ENCODE measurements around the gene BANF2. TPM values are rescaled to one million over a fixed set of nuclear protein-coding genes. Genes with fewer than 3 reads are reported as not detected.

BANF2 gene
- total and polyA plus RNA-seq, 2 of the 4 experiments (the other 2 are of a cell fraction): not detected

GRCh38 chr20:17693444-17694001 lies 6.2 kb upstream of the BANF2 start:
- dilution Hi-C loops (cut with HindIII; ENCODE audit: low sequenced_read_pairs, unreplicated experiment): no loop called here

More at GRCh38 chr20:17693444-17694001, 6.2 kb upstream of the BANF2 start:
- Histone ChIP-seq H3K9me1 (ENCODE audit: insufficient read depth, low read length) (no peaks in the 10 kb centered on the region), H3K4ac (ENCODE audit: low read depth, low read length) (no peak overlapping the region), H2BK15ac (ENCODE audit: low read depth, low read length) (no peak overlapping the region), H3K4me1 (ENCODE audit: control insufficient read depth, insufficient read depth, low read length) (peaks cover 2% of the 10 kb centered on the region; the same call in 1 of the 2 replicates), H3K56ac (ENCODE audit: extremely low read depth, insufficient read depth, low read length) (no peak overlapping the region), H2AK9ac (replicated peaks; ENCODE audit: low read depth, low read length, poor library complexity) (peak overlapping the region; percentile 45), H3K14ac (replicated peaks; ENCODE audit: low read depth, low read length) (no peak overlapping the region), H2BK120ac (ENCODE audit: low read depth, low read length) (no peak overlapping the region), H2AFZ (replicated peaks; ENCODE audit: low read length, poor library complexity) (no peak overlapping the region), H3K23ac (ENCODE audit: low read depth, low read length) (no peak overlapping the region), H4K8ac (ENCODE audit: low read depth in 2 of 2, low read length in 2 of 2) (no peak overlapping the region), H2BK20ac (ENCODE audit: low read depth, low read length) (no peak overlapping the region), H3K9ac (ENCODE audit: low read depth, low read length) (no peak overlapping the region), H3K9me3 (ENCODE audit: control insufficient read depth, insufficient read depth, low read length) (peaks cover 2% of the 10 kb centered on the region; the same call in 1 of the 2 replicates), H4K20me1 (ENCODE audit: insufficient read depth, low read length) (no peaks in the 10 kb centered on the region), H3K18ac (ENCODE audit: low read depth, low read length) (no peak overlapping the region), H3K79me1 (ENCODE audit: low read depth in 1 of 2, low read length in 2 of 2) (no peaks in the 10 kb centered on the region), H3K27me3 (ENCODE audit: control insufficient read depth, insufficient read depth, low read length) (peaks cover 3% of the 10 kb centered on the region; the same call in 1 of the 2 replicates), H4K91ac (ENCODE audit: insufficient read depth, low read depth, low read length) (no peak overlapping the region), H2AK5ac (ENCODE audit: low read depth, low read length) (no peak overlapping the region; the same call in 1 of the 2 replicates), H2BK5ac (ENCODE audit: low read depth, low read length, poor library complexity, severe bottlenecking) (no peak overlapping the region), H3K36me3 (ENCODE audit: control insufficient read depth, insufficient read depth, low read length) (no peaks in the 10 kb centered on the region), H3K4me2 (ENCODE audit: low read depth, low read length) (no peak overlapping the region), H3K4me3 (ENCODE audit: insufficient read depth, low read depth, low read length) (no peak overlapping the region), H3K27ac (ENCODE audit: insufficient read depth, low read length) (no peak overlapping the region), H4K5ac (ENCODE audit: low read depth, low read length) (no peak overlapping the region)
- CTCF ChIA-PET: no interaction called here
- no TSS peak for BruUV-seq (replicated peaks)
- 67% methylated on average over 12 of the region's 18 CpGs; no CpG with 5 or more reads in 1 of the 2 experiments for WGBS, 2 experiments (ENCODE audit: extremely low coverage in 2 of 2, insufficient read length in 1 of 2)
- no peak for DNase-seq
- intact Hi-C loops (cut with micrococcal nuclease): no loop called here
- TF ChIP-seq MAFK (IDR thresholded peaks at IDR 0.05; ENCODE audit: low read depth, low read length) (no peak), NFE2L2 (IDR thresholded peaks at IDR 0.05; ENCODE audit: low read depth, low read length) (no peak), CHD1 (IDR thresholded peaks at IDR 0.05; ENCODE audit: low read depth, low read length) (no peak), CEBPB (IDR thresholded peaks at IDR 0.05; ENCODE audit: low read depth, low read length) (no peak), SMC3 (IDR thresholded peaks at IDR 0.05; ENCODE audit: low read depth, low read length) (no peak), RFX5 (IDR thresholded peaks at IDR 0.05; ENCODE audit: low read depth, low read length) (no peak), ELK1 (IDR thresholded peaks at IDR 0.05; ENCODE audit: borderline replicate concordance, low read depth, low read length) (no peak), CTCF (conservative IDR thresholded peaks at IDR 0.05; ENCODE audit: low read depth, low read length) (no peak), RAD21 (IDR thresholded peaks at IDR 0.05; ENCODE audit: low read length) (no peak), FOS (IDR thresholded peaks at IDR 0.05; ENCODE audit: low read depth, low read length) (no peak), MXI1 (IDR thresholded peaks at IDR 0.05; ENCODE audit: borderline replicate concordance, low read depth, low read length) (no peak), USF2 (IDR thresholded peaks at IDR 0.05; ENCODE audit: low read depth, low read length) (no peak)
- POLR2A ChIA-PET (ENCODE audit: unreplicated experiment): no interaction called here
- in situ Hi-C loops (cut with MboI; ENCODE audit: low sequenced_read_pairs): no loop called here
- no peak for ATAC-seq (ENCODE audit: low read depth)

Data from IMR-90 (cell line).